Peyer's patch (tissue), 4 donors: ENCODE results near the gene TCF7L1. TPM values are rescaled to one million over a fixed set of nuclear protein-coding genes. Genes with fewer than 3 reads are reported as not detected.

ENCODE experiments used
- DNase-seq, 3 donors: peaks; one replicate each; pipeline ENCODE4 v3.0.0-alpha.2; 2017 to 2019
- H3K27ac ChIP-seq, 4 donors: fragments of 200-600 bp; sonication (generic); one replicate each; pipeline ENCODE4 v1.5.1; 2016 to 2019
- H3K27me3 ChIP-seq, 2 donors: fragments of 200-600 bp; sonication (generic); one replicate each; pipeline ENCODE4 v1.5.1; 2019
- H3K36me3 ChIP-seq, 3 donors: fragments of 200-600 bp; sonication (generic); one replicate each; pipeline ENCODE4 v1.5.1; 2016 to 2019
- H3K4me1 ChIP-seq, 4 donors: fragments of 200-600 bp; sonication (generic); one replicate each; pipeline ENCODE4 v1.5.1; 2016 to 2019
- H3K4me3 ChIP-seq, 4 donors: fragments of 200-600 bp; sonication (generic); 1 replicate in 3 of 4; 2 replicates in 1 of 4; pipeline ENCODE4 v1.5.1; 2016 to 2019; ENCODE audit warnings: mild to moderate bottlenecking in 1 of 4
- H3K9me3 ChIP-seq, 4 donors: fragments of 200-600 bp; sonication (generic); one replicate each; pipeline ENCODE4 v1.5.1; 2016 to 2019; ENCODE audit warnings: mild to moderate bottlenecking in 1 of 4
- CTCF ChIP-seq, 6 experiments: fragments of 450-650 bp in 4 of 6; fragments of 200-600 bp in 2 of 6; sonication (generic) in 1 of 6; IDR thresholded peaks; one replicate each; pipeline ENCODE4 v1.5.1; 2017 to 2019; ENCODE audit warnings: antibody characterized with exemption in 6 of 6, mild to moderate bottlenecking in 3 of 6, moderate library complexity in 1 of 6
- POLR2A ChIP-seq, 2 donors: fragments of 450-650 bp; IDR thresholded peaks; one replicate each; pipeline ENCODE4 v1.5.1; 2017; ENCODE audit warnings: antibody characterized with exemption in 2 of 2, mild to moderate bottlenecking in 2 of 2, moderate library complexity in 2 of 2
- total RNA-seq, 4 donors: library from RNA; depleted of rRNA; stranded (reverse); fragments of >200 nt; gene quantifications; one replicate each; pipeline ENCODE4 v1.1.0, GENCODE V29; 2016

The TCF7L1 gene
- total RNA-seq, 4 donors from 2014 or later, result 0.35 to 5.8 (median 1.7) TPM

DNA sequence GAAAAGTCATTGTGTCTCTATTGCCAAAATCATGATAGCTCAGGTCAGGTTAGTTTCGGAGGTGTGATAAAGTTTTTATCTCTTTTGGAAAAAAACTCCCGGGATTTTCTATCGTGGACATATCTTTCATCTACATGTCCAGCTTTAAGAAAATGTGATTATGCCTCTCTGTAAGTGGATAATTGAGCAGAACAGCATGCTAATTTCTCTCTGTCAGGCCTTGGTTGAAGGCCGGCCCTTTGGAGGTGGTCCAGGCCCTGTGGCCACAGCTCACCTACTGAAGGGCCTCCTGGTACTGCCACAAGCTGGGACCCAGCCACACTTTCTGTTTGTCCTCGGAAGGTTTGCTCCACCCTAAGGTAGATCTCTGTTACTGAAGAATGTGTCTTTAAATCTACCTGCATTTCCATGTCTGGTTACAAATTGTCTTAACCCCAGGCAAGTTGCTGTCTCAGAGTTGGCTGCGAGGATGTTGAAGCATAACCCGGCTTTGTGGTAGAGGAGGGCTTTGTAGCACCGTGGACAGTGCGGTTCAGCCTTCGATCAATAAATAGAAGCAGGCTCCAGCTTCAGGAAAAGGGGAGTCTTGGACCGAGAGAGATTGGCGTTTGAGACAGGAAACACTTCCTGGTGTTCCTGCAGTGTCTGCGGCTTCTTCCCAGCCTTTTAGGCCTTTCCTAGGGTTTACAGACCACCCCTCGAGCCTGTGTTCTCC, 25.5 kb downstream of the TCF7L1 start:
- DNase-seq, result peak in 1 of 3 donors; percentile 9
- H3K27me3 ChIP-seq, result no peaks in the 10 kb centered on the region
- H3K4me3 ChIP-seq, result no peak overlapping the region
- H3K9me3 ChIP-seq, result no peaks in the 10 kb centered on the region
- TF ChIP-seq POLR2A (IDR thresholded peaks at IDR 0.05) (no peak), CTCF (IDR thresholded peaks at IDR 0.05) (no peak)
- H3K27ac ChIP-seq, result no peak overlapping the region
- H3K4me1 ChIP-seq, result peaks cover 0 to 4% (median 0%) of the 10 kb centered on the region in 4 donors
- no peaks in the 10 kb centered on the region for H3K36me3 ChIP-seq

DNA sequence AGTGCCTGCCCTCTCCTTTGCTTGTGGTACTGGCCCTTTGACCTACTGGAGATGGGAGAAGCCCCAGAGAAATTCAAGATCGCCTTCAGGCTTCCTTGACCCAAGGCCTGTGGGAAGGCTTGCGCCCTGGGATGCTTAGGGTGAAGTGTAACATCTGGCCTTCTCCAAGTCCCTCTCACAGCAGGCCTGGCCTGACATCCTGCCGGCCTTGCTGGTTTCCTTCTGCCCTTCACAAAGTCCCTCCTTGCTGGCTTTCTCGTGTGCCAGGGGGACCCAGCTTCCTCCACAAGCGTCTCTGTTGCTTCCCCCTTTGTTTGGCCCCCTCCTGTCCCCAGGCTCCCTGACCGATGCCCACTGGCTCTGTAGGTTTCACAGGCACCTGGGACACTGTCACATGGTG, 26.4 kb downstream of the TCF7L1 start:
- no peak overlapping the region for H3K4me3 ChIP-seq
- TF ChIP-seq POLR2A (IDR thresholded peaks at IDR 0.05), result no peak
- no peak for TF ChIP-seq CTCF (IDR thresholded peaks at IDR 0.05)
- H3K4me1 ChIP-seq, result peaks cover 0 to 4% (median 0%) of the 10 kb centered on the region in 4 donors

GRCh38 chr2:85160966-85161960, 28.1 kb downstream of the TCF7L1 start:
- no peak for TF ChIP-seq CTCF (IDR thresholded peaks at IDR 0.05)
- TF ChIP-seq POLR2A (IDR thresholded peaks at IDR 0.05), result no peak
- H3K4me3 ChIP-seq, result no peak overlapping the region
- peak in 1 of 3 donors; percentile 41 for DNase-seq
- H3K27me3 ChIP-seq, result no peaks in the 10 kb centered on the region
- H3K27ac ChIP-seq, result no peak overlapping the region
- peaks cover 0 to 4% (median 0%) of the 10 kb centered on the region in 4 donors for H3K4me1 ChIP-seq
- H3K9me3 ChIP-seq, result no peaks in the 10 kb centered on the region
- no peaks in the 10 kb centered on the region for H3K36me3 ChIP-seq

More for the DNA sequence above, 26.4 kb downstream of the TCF7L1 start:
- Histone ChIP-seq H3K36me3 (no peaks in the 10 kb centered on the region), H3K27ac (no peak overlapping the region), H3K27me3 (no peaks in the 10 kb centered on the region), H3K9me3 (no peaks in the 10 kb centered on the region)
- peak in 1 of 3 donors; percentile 31 for DNase-seq

DNA sequence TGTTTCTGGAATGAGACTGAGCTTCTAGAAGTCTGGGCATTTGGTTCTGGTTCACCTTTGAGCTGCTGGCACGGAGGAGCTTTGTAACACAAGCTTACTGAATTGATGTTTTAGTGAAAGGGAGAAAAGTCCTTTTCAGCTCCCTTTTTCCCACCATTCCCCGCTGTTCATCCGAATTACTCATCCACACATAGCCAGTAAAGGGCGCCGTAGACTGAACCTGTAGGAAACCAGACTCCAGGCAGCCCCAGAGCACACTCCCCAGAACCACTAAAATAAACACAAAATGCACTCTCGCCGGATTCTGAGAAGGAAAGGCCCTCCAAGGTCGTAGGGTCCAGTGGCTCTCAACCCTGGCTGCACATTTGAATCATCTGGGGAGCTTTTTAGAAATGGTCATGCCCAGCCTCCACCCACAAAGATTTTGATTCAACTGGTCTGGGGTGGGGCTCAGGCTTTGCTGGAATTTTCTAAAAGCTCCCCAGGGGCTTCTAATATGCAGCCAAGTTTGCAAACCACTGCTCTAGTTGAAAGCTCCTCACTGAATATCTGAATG, 29.6 kb downstream of the TCF7L1 start:
- no peaks in the 10 kb centered on the region for H3K36me3 ChIP-seq
- no peaks in the 10 kb centered on the region for H3K27me3 ChIP-seq
- H3K9me3 ChIP-seq, result no peaks in the 10 kb centered on the region
- no peak overlapping the region for H3K4me3 ChIP-seq
- no peak for TF ChIP-seq CTCF (IDR thresholded peaks at IDR 0.05)
- no peak for TF ChIP-seq POLR2A (IDR thresholded peaks at IDR 0.05)
- peak in 1 of 3 donors; percentile 5 for DNase-seq
- H3K27ac ChIP-seq, result no peak overlapping the region
- peaks cover 0 to 4% (median 0%) of the 10 kb centered on the region in 4 donors for H3K4me1 ChIP-seq

- TF ChIP-seq CTCF (IDR thresholded peaks at IDR 0.05), result no peak
- no peak for TF ChIP-seq POLR2A (IDR thresholded peaks at IDR 0.05)
- H3K36me3 ChIP-seq, result no peaks in the 10 kb centered on the region
- peak in 1 of 3 donors; percentile 7 for DNase-seq
- H3K9me3 ChIP-seq, result no peaks in the 10 kb centered on the region
- H3K27me3 ChIP-seq, result no peaks in the 10 kb centered on the region
- peaks cover 0 to 4% (median 0%) of the 10 kb centered on the region in 4 donors for H3K4me1 ChIP-seq
- no peak overlapping the region for H3K27ac ChIP-seq
- H3K4me3 ChIP-seq, result no peak overlapping the region
Observed at GRCh38 chr2:85163675-85164074, 30.5 kb downstream of the TCF7L1 start.
